Measurements from ENCODE around the gene GCH1. TPM values are rescaled to one million over a fixed set of nuclear protein-coding genes. Genes with fewer than 3 reads are reported as not detected.

The GCH1 gene
- total RNA-seq, 4 donors from 2014 or later: 9.3 to 19.8 (median 15.5) TPM

DNA sequence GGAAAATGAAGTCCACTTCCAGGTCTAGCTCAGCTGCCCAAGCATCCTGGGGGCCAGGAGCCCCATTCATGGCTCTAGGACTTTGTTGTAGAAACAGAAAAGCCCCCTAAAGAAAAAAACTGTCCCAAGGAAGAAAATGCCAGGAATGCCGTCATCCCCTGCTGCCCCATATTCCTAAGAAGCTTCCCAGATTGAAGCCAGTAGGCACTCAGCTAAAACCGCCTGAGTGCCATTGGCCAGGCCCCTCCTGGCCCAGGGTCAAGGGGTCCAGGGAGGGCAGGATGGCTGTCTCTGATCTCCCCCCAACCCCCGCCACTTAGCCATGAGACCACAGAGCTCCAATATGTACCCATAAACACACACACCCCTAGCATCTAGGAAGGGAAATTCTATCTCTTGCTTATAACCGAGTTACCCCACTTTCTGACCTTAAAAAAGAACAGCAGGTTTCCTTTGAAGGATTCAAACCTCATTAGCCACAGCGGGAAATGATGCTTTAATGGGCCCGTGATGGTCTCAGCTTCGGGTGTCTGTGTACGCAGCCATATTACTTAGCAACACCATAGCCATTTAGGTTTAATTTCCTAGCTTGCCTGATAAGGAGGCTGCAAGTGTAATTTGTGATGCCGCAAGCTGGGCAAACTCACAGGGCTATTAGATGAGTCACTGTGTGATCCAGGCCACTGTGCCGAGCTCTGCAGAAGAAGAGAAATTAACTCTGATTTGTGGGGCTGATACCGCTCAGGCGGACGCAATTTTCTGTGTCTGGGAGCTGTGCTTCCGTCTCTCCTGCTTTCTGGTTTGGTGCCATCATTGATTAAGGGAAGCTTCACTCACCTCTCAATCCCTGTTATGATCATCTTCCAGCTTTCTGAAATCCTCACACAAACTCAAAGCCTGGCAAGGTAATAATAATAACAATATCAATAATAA is 84.2 kb downstream of the GCH1 start:
- Histone ChIP-seq H3K9me3 (peaks cover 0 to 6% (median 5%) of the 10 kb centered on the region in 3 donors), H3K36me3 (no peaks in the 10 kb centered on the region), H3K4me3 (no peak overlapping the region), H3K27me3 (peaks cover 0 to 4% (median 0%) of the 10 kb centered on the region in 4 donors), H3K27ac (no peak overlapping the region), H3K4me1 (no peaks in the 10 kb centered on the region)
- TF ChIP-seq POLR2A (IDR thresholded peaks at IDR 0.05): no peak
- TF ChIP-seq, protein P1, sequence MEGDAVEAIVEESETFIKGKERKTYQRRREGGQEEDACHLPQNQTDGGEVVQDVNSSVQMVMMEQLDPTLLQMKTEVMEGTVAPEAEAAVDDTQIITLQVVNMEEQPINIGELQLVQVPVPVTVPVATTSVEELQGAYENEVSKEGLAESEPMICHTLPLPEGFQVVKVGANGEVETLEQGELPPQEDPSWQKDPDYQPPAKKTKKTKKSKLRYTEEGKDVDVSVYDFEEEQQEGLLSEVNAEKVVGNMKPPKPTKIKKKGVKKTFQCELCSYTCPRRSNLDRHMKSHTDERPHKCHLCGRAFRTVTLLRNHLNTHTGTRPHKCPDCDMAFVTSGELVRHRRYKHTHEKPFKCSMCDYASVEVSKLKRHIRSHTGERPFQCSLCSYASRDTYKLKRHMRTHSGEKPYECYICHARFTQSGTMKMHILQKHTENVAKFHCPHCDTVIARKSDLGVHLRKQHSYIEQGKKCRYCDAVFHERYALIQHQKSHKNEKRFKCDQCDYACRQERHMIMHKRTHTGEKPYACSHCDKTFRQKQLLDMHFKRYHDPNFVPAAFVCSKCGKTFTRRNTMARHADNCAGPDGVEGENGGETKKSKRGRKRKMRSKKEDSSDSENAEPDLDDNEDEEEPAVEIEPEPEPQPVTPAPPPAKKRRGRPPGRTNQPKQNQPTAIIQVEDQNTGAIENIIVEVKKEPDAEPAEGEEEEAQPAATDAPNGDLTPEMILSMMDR (IDR thresholded peaks at IDR 0.05): no peak
- intact Hi-C loops (cut with DNase I): no loop called here
- WGBS, 2 donors: 61 to 63% methylated on average over 14 of the region's 14 CpGs
- no peak for DNase-seq

DNA sequence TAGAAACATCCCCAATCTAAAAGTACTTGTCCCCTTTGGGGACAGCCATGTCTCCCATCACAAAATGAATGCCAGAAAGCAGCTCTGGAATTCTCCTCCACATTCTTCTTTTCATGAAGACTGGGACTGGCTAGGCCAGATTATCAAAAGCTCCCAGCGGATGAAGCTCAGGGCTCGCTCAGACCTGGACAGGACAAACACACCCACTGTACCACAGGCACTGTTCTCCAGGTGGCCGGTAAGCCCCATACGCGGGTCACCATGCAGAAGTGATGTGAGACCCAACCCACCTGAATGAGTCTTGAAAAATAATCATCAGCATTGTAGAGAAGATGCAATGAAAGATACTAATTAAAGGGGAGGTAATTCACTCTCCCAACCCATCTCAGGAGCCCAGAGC is 85.1 kb downstream of the GCH1 start:
- no peaks in the 10 kb centered on the region for H3K36me3 ChIP-seq
- H3K27ac ChIP-seq: no peak overlapping the region
- peaks cover 0 to 4% (median 0%) of the 10 kb centered on the region in 4 donors for H3K27me3 ChIP-seq
- intact Hi-C loops (cut with DNase I): no loop called here
- no peak overlapping the region for H3K4me3 ChIP-seq
- no peak for DNase-seq
- H3K9me3 ChIP-seq: no peaks in the 10 kb centered on the region
- WGBS, 2 donors: 92 to 97% methylated on average over 2 to 5 of the region's 5 CpGs
- no peak for TF ChIP-seq POLR2A (IDR thresholded peaks at IDR 0.05)
- TF ChIP-seq, protein P1 (IDR thresholded peaks at IDR 0.05): no peak
- H3K4me1 ChIP-seq: no peaks in the 10 kb centered on the region

DNA sequence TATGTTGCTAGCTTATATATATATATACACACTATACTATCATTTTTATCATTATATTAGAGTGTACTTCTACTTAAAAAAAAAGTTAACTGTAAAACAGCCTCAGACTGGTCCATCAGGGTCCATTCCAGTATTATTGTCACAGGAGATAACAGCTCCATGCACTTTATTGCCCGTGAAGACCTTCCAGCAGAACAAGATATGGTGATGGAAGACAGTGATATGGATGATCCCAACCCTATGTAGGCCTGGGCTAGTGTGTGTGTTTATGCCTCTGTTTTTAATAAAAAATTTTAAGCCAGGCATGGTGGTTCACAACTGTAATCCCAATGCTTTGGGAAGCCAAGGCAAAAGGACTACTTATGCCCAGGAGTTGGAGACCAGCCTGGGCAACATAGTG is 86.2 kb downstream of the GCH1 start:
- Histone ChIP-seq H3K36me3 (no peaks in the 10 kb centered on the region), H3K27ac (no peak overlapping the region), H3K27me3 (peaks cover 0 to 4% (median 0%) of the 10 kb centered on the region in 4 donors), H3K4me1 (no peaks in the 10 kb centered on the region), H3K4me3 (no peak overlapping the region), H3K9me3 (no peaks in the 10 kb centered on the region)
- intact Hi-C loops (cut with DNase I): no loop called here
- WGBS, 2 donors: 95 to 100% methylated on average over 1 of the region's 1 CpG
- TF ChIP-seq, protein P1 (IDR thresholded peaks at IDR 0.05): no peak
- TF ChIP-seq POLR2A (IDR thresholded peaks at IDR 0.05): no peak
- no peak for DNase-seq

DNA sequence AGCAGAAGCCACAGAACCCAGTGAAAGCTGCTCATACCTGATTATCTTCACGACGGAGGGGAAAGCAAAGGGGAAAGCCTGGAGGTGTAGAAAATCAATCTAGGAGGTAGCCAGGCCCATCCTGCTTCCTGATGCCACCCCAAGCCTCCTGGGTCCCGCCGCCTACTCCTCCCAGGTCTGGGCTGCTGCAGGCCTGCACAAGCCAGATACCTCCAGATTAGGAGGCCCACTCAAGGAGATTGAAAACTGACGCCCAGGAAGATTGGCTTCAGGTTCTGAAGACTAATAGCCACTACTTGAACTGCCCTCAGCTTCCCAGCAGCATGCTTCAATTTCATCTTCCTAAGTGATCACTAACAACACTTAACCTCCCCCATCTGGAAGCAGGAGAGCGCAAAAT is 87.1 kb downstream of the GCH1 start:
- H3K36me3 ChIP-seq: no peaks in the 10 kb centered on the region
- TF ChIP-seq, protein P1 (IDR thresholded peaks at IDR 0.05): no peak
- no peak for TF ChIP-seq POLR2A (IDR thresholded peaks at IDR 0.05)
- H3K4me3 ChIP-seq: no peak overlapping the region
- peaks cover 0 to 2% (median 0%) of the 10 kb centered on the region in 4 donors for H3K27me3 ChIP-seq
- intact Hi-C loops (cut with DNase I): no loop called here
- H3K9me3 ChIP-seq: no peaks in the 10 kb centered on the region
- no peak overlapping the region for H3K27ac ChIP-seq
- no peaks in the 10 kb centered on the region for H3K4me1 ChIP-seq
- 81 to 95% methylated on average over 6 of the region's 6 CpGs for WGBS, 2 donors
- no peak for DNase-seq

- no peak overlapping the region for H3K4me3 ChIP-seq
- DNase-seq: no peak
- no peaks in the 10 kb centered on the region for H3K9me3 ChIP-seq
- H3K27me3 ChIP-seq: no peaks in the 10 kb centered on the region
- no peaks in the 10 kb centered on the region for H3K36me3 ChIP-seq
- no peak for TF ChIP-seq POLR2A (IDR thresholded peaks at IDR 0.05)
- TF ChIP-seq, protein P1 (IDR thresholded peaks at IDR 0.05): no peak
- no peak overlapping the region for H3K27ac ChIP-seq
- no peaks in the 10 kb centered on the region for H3K4me1 ChIP-seq
- WGBS, 2 donors: 86% methylated on average over 11 of the region's 12 CpGs
- intact Hi-C loops (cut with DNase I): no loop called here
These were observed 87.6 kb downstream of the GCH1 start for GRCh38 chr14:54815016-54815415.
